GM19468 (cell line): ENCODE data around the gene TMA16.
"Not testable (repeated sequence)": the region's sequence is repeated elsewhere in the genome, so short reads cannot be mapped to it uniquely, and the experiment has no call there.

Experiments
- ATAC-seq: cut with Tn5 transposase; IDR thresholded peaks from one replicate; pipeline ENCODE4 v1.9.1; 2021; ENCODE audit warnings: mild to moderate bottlenecking, moderate library complexity, moderate number of reproducible peaks; ENCODE audit not compliant: unreplicated experiment; ENCODE audit errors: extremely low read depth

TMA16 gene

DNA sequence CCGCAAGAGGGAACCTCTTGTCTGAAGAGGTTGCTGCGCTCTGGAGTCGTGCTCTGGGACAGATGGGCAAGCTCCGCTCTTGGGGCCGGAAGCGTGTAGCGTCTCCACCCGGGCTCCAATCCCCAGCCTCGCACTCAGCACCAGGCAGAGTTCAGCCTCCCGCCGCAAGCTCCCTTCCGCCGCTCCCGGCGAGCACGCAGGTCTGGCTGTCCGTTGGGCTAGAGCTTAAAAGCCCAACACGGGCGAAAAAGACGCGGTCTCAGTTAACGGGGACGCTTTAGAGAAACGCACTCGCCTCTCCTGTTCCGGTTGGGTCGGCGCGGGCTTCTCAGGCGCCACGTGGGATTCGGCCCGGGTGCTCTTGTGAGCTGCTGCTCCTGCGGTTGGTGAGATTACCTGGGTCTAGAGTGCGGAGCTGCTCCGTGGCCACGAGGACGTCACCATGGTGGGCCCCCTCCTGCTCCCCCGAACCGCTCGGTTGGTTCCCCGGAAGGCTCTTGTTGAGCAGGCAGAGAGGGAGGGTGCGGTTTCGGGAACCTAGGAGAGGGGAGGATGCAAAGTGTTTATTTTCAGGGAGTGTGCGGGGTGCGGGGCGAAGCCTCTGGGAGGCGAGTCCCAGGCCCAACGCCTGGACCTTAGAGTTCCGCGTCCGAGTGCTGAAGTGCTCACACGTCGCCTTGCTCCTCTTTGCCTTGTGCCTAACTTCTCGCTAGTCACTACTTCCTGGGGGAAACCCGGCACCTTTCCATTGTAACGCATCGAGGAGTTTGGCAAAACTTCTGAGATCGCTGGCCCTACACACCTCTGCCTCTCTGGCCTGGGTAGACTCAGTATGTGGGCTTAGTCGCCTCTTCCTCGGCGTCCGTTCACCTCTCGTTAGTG lies at the start of gene TMA16:
TMA16 (plus strand) TSS at position 331 of the 882 bp plus-strand sequence; CDS start at position 443, 112 bp downstream.
- peak; percentile 83 for ATAC-seq

DNA sequence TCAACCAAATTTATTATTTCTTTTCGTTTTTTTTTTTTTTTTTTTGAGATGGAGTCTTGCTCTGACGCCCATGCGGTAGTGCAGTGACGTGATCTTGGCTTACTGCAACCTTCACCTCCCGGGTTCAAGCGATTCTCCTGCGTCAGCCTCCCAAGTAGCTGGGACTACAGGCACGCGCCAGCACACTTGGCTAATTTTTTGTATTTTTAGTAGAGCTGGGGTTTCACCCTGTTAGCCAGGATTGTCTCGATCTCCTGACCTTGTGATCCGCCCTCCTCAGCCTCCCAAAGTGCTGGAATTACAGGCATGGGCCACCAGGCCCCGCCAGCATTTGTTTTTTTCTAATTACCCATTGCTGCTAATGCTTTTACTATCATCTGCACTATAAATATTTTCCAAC lies 47.5 kb upstream of the TMA16 start:
- ATAC-seq = not testable (repeated sequence)

DNA sequence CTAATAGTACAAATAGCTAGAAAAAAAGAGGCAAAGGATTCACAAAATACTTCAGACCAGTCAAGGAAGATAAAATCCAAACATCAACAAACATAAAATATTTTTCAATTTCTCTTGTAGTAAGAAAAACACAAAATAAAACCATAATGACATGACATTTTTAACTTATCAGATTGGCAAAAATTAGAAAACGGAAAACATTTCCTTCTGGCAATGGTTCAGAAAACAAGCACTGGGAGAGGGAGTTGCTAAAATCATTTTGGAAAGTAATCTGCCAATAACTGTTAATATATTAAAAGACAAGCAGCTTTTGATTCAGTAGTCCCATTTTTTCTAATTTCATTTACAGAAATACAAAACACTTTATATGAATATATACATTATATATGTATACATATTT lies 47.0 kb upstream of the TMA16 start:
- ATAC-seq = no peak

DNA sequence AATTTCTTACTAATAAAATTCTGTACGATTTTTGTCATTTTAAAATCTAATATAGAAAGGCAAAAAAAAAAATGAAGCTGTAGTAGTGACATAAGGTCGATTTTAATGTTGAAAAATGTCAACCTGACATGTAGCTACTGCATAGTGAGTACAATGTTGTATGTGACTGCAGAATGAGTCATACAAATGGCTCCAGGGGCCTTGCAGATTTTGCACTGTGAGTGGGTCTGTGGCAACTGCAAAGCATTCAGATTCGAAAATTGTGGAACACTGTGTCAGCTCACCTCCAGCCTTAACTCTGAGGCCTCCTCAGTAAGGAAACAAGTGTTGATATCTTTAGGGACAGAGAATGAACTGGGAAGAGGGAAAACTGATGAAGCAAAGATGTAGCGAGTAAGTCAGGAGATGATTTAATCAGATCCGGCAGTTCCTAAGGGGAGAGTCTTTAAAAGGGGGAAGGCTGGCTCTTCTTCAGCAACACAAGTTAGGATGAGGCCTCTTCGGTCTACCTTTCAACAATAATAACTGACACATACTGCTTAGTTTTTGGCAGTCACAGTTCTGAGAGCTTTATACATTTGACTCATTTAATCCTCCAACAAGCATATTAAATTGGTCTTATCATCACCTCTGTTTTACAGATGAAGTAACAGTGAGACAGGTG lies 45.8 kb upstream of the TMA16 start:
- no peak for ATAC-seq

DNA sequence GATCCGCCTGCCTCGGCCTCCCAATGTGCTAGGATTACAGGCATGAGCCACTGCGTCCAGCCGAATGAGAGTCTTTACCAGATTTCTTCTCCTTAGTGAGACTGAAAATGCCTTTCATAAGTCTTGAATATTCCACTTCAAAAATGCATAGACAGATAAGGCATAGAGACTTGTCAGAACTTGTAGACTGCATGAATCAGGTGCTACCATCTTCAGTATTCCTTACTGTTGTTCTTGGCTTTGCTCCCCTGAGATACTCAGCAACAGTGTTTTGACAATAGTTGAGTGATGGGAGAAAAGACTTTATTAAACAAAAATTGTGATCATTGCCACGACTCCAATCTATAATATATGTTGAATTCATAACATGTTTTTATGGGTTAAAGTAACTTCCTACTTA lies 31.9 kb upstream of the TMA16 start:
- ATAC-seq = no peak

DNA sequence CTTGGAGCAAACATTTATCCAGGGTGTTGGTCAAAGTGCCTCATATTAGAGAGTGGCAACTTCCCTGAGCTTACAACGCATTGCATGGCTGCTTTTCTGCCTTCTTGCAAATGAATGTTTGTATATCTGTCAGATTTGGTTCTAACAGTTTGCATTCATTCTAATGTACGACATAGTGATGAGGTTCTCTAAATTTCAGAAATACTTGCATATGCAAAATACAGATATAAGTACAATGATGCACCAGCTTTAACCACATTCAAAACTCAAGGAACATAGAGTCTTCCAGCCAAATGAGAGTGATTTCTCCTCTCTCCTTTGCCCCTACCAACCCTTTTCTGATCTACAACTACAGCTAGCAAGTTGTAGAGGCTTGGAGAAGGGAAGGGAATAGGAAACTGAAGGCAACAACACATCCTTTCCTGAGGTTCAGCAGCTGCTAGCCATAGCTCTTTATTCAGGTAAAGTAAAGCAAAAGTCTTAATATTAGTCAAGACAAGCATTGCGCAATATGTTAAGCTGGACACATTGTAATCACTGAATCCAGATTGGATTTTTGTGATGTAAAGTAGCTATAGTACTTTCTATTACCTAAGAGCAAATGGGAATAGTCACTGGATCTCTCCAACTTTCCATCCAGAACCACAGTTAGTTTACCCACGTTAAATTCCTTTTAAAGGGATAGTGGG lies 27.3 kb upstream of the TMA16 start:
- no peak for ATAC-seq

DNA sequence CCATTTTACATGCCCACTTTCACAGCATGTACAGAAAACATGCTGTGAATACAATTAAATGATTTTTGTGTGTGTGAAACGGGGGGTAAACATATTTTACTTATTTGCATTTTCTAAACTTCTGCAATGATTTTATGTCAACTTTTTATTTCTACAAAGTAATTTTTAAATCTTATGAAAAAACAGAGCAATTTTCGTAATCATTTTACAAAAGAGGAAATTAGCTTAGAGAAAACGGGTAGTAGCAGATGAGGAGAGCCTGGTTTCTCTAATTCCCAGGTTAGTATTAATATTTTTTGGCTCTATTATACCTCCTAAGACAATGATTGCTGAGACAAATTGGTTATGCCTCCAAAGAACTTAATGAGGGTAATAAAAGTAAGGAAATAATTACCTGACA lies 24.1 kb upstream of the TMA16 start:
- ATAC-seq = no peak

DNA sequence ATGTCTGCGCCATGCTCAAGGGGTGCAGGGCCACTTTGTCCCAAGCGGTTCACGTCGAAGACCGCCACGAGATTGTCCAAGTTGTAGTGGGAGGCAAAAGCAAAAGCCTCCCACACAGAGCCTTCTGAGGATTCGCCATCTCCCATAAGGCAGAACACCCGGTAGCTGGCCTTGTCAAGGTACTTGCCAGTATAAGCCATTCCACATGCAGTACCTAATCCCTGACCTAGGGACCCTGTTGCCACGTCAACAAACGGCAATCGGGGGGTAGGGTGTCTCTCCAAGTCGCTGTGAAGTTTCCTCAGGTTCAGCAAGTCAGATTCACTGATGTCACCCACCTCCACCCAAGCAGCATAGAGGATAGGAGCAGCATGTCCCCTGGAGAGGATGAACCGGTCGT lies 21.4 kb upstream of the TMA16 start:
- no peak for ATAC-seq

DNA sequence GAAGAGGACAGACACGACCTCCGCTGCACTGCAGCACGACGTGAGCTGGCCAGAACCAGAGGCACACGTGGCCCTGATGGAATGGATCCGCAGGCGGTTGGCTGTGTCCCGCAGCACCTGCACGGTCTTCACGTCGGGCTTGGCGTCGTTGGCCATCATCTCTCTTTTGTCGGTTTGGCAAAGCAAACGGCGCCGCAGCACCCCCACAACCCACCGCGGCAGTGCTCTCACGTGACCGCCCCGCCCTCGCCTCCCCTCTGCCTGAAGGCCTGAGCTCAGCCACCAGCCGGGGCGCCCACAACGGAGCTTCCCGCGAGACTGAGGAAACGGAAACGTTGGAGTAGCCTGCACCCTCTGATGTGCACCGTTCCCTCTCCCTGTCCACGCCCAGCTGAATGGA lies 20.9 kb upstream of the TMA16 start, which contains the start of gene TKTL2:
TKTL2 (minus strand) TSS at position 179 of the 400 bp plus-strand sequence; CDS start at position 159, 20 bp downstream.
- ATAC-seq = no peak

DNA sequence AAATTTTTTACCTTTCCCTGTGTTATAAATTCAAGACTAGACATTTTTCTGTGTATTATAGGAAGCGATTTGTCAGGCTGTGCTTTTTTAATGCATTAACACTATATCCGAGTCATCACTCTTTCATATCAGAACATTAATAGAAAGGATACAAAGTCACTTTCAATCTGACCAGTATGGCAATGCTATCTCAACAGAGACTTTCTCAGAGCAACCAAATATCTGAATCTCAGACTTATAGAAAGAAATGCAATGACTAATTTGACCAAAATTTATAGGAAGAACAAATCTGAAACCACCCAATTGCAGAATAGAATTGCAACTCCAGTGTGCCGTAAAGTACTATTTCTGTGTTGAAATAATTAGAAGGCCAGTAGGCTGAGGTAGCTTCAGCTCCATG lies 20.5 kb upstream of the TMA16 start:
- ATAC-seq = no peak

DNA sequence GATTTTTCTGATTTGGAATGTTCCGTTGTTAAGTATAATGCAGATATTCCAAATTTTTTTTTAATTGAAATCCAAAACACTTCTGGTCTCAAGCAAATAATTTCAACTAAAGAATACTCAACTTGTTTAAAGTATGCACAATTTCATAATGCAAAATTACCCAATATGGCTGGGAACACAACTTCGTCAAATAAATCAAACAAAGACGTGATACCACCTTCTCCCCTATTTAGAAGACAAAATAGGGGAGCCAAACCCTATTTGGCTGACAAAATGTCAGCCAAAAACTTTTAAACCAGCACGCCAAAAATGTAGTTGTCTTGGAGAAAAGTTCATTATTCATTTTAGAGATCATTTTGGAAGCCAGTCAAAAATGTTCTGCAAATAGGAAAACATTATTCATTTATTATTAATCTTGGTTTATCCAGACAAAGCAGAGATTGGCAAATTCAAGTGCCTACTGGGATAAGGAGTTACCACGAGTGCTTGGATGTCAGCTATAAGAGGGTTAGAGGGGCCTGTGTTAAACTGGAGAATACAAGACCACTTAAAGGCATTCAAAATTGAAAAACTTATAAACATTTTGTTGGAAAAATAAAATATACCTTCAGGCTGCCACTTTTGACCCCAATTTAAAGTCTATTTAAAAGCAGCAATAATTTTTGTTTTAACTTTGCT lies 17.6 kb upstream of the TMA16 start:
- ATAC-seq = no peak

DNA sequence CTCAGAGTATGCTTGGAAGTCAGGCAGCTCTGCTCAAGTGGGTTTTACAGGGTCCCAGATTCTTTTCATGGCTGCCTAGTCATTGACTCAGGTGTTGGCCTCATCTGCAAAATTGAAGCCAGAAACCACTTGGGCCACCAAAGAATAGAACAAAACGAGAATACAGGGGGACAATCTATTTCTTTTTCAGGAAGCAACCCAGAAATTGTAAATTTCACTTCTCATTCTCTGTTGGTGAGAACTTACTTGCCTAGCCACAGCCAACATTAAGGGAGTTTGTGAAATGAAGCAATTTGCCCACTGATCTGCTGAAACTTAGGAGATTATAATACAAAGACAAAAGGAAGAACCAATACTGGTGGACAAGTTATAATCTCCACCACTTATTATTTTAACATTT lies 12.3 kb upstream of the TMA16 start:
- ATAC-seq = peak; percentile 40

DNA sequence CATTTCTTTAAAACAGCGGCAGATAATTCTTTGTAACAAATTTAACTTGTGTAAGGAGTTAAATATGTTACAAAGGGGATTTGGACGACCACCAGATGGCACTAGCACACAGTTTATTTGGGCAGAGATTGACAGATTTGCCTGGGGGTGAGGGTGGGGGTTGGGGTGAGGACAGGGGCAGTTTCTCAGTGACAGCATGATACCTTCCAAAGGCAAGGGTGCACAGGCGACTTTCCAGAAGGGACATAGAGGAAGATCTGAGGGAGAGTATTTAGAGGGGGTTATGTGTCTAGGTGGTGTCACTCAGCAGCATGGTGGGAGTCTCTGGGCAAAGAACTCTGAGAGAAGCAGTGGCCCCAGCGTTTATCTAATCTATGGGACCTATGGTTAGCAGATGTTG lies 9.6 kb upstream of the TMA16 start:
- no peak for ATAC-seq

DNA sequence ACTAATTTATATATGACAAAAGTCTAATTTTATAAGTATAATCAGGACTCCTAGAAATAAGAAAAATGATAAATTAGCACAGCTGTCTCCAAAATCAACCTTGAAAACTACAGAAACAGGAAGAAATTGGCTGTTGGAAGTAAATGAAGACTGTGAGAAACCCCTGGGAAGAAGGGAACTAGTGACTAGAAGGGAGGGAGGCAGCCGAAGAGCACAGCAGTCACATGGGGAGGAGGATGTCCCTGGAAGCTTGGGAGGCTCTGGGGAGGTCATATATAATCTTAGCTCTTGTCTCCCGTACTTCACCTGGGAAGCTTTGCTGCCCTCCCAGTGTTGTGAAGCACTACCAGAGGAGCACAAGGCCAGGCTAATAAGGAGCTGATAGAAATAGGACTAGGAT lies 8.9 kb upstream of the TMA16 start:
- ATAC-seq = no peak

DNA sequence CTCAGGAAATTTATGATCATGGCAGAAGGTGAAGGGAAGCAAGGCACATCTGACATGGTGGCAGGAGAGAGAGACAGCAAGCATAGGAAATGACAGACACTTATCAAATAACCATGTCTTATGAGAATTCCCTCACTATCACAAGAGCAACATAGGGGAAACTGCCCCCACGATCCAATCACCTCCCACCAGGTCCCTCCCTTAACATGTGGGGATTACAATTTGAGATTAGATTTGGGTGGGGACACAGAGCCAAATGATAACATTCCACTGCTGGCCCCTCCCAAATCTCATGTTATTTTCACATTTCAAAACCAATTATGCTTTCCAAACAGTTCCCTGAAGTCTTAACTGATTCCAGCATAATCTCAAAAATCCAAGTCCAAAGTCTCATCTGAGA lies 8.2 kb upstream of the TMA16 start:
- ATAC-seq = no peak

DNA sequence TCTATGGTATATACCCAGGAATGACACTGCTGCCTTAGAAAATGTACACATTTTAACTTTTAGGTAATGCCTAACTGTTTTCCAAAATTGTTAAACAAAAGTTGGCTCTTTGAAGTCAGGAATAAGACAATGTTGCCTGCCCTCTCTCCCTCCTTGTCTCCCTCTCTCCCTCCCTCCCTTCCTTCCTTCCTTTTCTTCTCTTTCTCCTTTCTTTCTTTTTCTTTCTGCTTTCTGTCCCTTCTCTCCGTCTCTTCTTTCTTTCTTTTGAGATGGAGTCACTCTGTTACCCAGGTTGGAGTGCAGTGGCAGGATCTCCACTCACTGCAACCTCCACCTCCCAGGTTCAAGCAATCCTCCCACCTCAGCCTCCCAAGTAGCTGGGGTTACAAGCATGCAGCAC lies 4.6 kb upstream of the TMA16 start:
- no peak for ATAC-seq

DNA sequence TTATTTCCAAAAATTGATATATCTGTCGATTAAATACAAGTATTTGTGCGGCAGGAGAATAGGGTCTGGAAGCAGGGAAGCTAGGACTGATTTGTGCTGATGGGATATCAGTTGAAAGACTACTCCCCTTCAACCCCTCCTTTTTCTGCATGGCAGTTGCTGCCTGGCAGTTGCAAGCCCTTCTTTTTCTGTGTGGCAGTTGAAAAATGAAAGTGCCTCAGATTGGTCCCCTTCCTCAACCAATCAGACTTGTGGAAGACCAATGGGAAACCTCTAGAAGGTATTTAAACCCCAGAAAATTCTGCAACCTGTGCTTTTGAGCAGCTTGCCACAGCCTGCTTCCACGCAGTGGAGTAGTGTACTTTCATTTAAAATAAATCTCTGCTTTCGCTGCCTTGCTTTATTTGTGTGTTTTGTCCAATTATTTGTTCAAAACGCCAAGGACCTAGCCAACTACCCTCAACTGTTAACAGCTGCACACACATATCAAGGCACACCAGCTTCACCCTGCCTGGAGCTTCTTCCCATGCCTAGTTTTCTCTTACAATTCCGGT lies 1.5 kb upstream of the TMA16 start:
- ATAC-seq = no peak

DNA sequence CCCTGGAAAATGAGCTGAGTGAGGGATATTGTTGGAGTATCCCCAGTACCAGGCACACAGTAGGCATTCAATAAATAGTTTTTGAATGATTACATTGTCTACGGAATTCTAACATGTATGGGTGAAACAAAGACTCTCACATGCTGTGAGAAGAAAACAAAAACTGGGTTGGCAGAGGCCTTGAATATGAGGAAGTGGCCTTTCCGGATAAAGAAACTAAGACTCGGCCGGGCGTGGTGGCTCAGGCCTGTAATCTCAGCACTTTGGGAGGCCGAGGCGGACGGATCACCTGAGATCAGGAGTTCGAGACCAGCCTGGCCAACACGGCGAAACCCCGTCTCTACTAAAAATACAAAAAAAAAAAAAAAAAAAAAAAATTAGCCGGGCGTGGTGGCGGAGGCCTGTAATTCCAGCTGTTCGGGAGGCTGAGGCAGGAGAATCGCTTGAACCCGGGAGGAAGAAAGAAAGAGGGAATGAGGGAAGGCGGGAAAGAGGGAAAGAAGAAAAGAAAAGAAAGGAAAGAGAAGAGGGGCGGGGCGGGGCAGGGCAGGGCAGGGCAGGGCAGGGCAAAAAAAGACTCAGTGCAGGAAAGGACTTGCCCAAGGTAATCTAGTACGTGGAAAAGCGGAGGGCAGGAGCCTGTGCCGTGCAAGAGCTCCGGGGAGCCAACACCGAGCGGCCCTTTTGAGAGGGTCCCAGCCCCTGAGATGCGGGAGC lies 689 bp upstream of the TMA16 start:
- no peak for ATAC-seq

DNA sequence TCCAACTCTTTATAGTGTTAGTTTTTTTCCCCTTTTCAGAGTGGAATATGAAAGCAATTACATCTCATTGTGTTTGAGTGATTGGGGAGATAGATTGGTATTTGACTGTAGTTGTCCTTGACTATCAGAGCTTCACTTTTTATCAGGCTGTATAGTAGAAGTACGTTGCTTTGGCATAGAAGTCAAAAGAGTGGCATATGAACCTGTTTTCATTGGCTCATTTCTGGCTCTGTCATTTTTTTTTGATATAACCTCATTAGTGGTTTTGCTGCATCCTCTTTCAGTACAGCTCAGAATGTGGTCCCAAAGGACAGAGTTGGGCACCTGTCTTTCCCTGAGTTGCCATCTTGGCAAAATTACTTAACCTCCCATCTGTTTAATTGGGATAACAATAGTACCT lies 1.4 kb downstream of the TMA16 start:
- no peak for ATAC-seq

DNA sequence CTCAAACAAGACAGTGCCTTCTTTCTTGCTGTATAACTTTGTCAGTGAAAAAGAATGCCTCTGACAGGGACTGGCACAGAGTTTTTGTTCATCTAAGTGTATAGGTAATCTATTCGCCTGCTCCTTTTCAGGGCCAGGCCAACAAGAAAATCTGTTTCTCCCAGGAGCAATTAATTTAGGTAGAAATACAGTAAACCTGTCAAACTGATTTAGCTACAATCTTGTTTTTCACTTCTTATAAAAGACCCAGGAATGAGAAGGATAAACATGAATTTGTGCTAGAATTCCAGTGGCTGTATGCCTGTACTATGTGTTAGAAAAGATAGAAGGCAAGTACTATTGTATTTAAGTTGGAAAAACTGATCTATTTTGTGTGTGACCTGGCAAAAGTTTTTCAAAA lies 6.1 kb downstream of the TMA16 start:
- ATAC-seq = no peak
